GM12873 (cell line): ENCODE results near the gene C15orf40.

Experiments used
- TF ChIP-seq, protein P1 (sequence below): IDR thresholded peaks from 2 replicates; pipeline ENCODE4 v1.5.1; 2012; ENCODE audit warnings: low read depth, mild to moderate bottlenecking, moderate library complexity, low read length, control low read depth; ENCODE audit not compliant: insufficient read depth; ENCODE audit errors: missing control alignments

The C15orf40 gene

DNA sequence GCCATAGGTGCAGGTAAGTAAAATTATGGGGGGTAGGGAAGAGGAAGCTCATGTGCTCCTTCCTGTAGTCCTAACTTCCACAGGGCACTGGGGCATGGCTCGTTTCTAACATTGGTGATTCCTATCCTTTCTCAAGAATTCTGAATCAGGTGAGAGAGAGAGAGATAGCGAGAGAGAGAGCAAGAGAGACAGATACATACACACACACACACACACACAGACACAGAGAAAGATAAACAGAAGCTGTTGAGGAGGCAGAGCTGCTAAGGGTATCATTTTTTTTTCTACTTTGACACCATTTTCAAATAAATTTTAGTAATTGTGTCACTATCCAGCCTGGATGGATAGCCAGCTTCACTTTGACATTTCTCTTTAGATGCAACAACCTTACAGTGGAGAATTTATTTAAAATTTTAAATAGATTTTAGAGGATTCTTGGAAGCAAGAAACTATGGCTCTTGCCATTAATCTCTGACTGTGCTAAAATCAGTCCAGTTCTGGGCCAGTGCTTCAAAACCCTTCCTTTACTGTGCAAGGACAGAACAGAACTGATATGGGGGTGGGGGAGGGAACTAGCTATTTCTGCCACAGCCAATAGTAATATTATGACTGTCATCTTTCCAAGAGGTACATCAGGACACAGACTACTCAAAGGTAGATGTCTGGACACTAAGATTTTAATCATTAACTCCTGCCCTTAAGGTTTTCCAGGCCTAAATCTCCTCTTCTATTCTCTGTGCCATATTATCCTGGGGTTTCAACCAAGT lies 40.0 kb downstream of the C15orf40 start:
- TF ChIP-seq, protein P1, sequence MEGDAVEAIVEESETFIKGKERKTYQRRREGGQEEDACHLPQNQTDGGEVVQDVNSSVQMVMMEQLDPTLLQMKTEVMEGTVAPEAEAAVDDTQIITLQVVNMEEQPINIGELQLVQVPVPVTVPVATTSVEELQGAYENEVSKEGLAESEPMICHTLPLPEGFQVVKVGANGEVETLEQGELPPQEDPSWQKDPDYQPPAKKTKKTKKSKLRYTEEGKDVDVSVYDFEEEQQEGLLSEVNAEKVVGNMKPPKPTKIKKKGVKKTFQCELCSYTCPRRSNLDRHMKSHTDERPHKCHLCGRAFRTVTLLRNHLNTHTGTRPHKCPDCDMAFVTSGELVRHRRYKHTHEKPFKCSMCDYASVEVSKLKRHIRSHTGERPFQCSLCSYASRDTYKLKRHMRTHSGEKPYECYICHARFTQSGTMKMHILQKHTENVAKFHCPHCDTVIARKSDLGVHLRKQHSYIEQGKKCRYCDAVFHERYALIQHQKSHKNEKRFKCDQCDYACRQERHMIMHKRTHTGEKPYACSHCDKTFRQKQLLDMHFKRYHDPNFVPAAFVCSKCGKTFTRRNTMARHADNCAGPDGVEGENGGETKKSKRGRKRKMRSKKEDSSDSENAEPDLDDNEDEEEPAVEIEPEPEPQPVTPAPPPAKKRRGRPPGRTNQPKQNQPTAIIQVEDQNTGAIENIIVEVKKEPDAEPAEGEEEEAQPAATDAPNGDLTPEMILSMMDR, result no peak

DNA sequence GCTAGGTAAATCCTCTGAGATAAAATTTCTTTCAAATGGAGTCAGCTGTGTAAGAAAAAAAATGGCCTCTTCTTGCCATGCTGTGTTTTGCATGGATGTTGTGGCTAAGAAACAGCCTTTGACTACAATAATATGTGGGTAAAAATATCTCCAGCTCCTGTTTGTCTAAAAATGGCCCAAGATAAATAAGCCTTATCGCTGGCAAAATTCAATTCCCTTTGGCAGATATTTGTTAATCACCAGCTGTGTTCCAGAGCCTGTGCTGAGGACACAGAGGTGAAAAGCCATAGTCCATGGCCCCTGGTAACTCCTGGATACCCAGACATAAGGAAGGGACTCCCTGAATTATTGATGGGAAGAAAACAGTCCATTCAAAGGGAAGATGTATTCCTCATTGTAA lies 40.7 kb downstream of the C15orf40 start:
- TF ChIP-seq, protein P1, result no peak

DNA sequence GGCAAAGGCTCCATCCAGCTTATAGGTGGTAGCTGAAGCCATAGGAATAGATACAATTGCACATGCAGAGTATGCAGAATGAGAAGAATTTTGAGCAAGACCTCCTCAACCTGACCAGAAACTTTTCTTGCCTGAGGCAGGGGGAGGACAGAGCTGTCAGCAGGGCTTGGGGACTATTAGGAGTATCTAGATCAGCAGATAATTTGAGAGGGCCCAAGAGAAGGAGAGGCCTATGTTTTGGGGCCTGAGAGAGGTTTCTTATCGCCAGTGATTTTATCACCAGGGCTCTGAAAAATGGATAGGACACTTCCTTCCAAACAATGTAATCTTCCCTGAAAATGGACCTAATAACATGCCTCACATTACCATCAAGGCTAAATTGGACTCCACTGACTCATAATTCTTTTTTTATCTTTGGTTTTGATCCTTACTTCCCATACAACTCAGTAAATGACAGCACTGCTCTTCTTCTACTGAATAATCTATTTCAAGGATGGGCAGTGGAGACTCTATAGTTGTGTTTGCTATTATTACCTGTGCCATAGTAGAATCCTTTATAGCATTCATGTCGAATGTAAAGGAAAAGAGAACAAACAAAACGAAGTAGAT lies 41.3 kb downstream of the C15orf40 start:
- TF ChIP-seq, protein P1, result no peak

DNA sequence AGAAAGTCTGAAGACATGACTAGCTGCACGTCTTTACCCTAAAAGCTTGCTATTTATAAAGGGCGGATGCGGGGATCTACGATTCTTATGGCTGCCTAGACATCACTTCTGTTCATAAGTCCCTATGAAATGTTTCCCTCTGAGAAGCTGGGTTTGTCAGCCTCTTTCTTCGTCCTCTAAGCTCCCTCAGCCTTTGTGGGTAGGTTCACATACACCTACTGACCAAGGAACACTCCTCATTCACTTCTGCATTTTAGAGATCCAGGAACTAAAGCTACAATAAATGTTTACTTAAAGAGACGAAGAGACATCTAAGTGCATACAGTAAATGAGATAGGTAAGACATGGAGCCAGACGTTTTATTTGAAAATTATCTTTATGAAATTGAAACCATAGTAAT lies 42.1 kb downstream of the C15orf40 start:
- TF ChIP-seq, protein P1, result no peak

DNA sequence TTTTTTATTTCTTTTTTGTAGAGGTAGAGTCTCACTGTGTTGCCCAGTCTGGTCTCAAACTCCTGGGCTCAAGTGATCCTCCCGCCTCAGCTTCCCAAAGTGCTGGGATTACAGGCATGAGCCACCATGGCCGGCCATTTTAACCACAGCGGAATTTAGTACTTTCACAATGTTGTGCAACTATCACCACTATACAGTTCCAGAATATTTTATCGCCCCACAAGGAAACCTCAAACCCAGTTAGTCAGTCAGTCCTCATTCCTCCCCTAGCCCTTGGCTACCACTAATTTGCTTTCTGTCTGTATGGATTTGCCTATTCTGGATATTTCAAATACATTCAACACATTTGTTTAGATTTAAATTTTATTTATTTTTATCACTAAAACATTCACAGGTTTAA lies 43.4 kb downstream of the C15orf40 start:
- TF ChIP-seq, protein P1, result no peak

DNA sequence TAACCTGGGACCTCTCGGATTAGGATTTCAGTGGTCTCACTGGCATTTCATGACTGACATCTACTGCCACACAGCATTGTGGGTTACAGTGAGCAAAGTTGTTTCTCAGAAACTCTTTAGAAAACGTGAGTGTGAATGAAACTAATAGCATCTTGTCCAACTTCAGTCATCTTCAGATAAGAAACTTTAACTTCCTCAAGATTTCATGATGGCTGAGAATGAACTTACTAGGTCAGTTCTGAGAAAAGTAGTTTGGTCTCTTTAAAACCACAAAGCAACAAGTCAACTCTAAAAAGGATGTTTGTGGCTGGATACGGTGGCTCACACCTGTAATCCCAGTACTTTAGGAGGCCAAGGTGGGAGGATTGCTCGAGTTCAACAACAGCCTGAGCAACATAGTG lies 44.8 kb downstream of the C15orf40 start:
- TF ChIP-seq, protein P1, result no peak

DNA sequence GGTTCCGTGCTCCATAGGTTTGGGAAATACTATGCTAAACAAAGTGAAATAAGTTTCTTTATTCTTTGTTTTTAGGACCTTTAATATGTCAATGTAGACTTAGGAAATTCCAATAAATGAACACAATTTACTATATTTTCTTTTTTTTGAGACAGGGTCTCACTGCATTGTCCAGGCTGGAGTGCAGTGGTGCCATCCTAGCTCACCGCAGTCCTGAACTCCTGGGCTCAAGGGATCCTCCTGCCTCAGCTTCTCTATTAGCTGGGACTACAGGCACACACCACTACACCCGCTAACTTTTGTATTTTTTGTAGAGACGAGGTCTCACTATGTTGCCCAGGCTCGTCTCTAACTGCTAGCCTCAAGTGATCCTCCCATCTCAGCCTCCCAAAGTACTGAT lies 46.5 kb downstream of the C15orf40 start:
- TF ChIP-seq, protein P1, result no peak
